Liver (tissue), 3 donors: ENCODE measurements around the gene GMDS.

Experiments
- GABPA ChIP-seq, 2 donors: IDR thresholded peaks in 1 of 2; conservative IDR thresholded peaks in 1 of 2; 2 replicates each; pipeline ENCODE4 v1.6.1; 2016; ENCODE audit warnings: antibody characterized with exemption in 2 of 2, mild to moderate bottlenecking in 1 of 2, moderate library complexity in 1 of 2
- HNF4G ChIP-seq: IDR thresholded peaks from 2 replicates; pipeline ENCODE4 v1.6.1; 2016; ENCODE audit warnings: antibody characterized with exemption
- RAD21 ChIP-seq, 2 donors: IDR thresholded peaks; 2 replicates each; pipeline ENCODE4 v1.6.1; 2016; ENCODE audit warnings: antibody characterized with exemption in 2 of 2, mild to moderate bottlenecking in 2 of 2
- SP1 ChIP-seq: IDR thresholded peaks from 2 replicates; pipeline ENCODE4 v1.6.1; 2018; ENCODE audit warnings: antibody characterized with exemption, mild to moderate bottlenecking
- YY1 ChIP-seq: IDR thresholded peaks from 2 replicates; pipeline ENCODE4 v1.6.1; 2016; ENCODE audit warnings: antibody characterized with exemption, mild to moderate bottlenecking
- TF ChIP-seq, protein P1 (sequence below): fragments of 150-350 bp; IDR thresholded peaks from 2 replicates; pipeline ENCODE4 v1.5.1; 2017; ENCODE audit warnings: improper control_type of control experiment, low read depth, low read length; ENCODE audit not compliant: missing input control
- TF ChIP-seq, protein P2 (sequence below): IDR thresholded peaks from 2 replicates; pipeline ENCODE4 v1.6.1; 2016; ENCODE audit warnings: antibody characterized with exemption, mild to moderate bottlenecking
- TF ChIP-seq, protein P3 (sequence below): IDR thresholded peaks from 2 replicates; pipeline ENCODE4 v1.6.1; 2016; ENCODE audit warnings: antibody characterized with exemption
- TF ChIP-seq, protein P4 (sequence below): IDR thresholded peaks from 2 replicates; pipeline ENCODE4 v1.6.1; 2016; ENCODE audit warnings: antibody characterized with exemption
- donor health status: healthy.
- donor health status: healthy.

DNA sequence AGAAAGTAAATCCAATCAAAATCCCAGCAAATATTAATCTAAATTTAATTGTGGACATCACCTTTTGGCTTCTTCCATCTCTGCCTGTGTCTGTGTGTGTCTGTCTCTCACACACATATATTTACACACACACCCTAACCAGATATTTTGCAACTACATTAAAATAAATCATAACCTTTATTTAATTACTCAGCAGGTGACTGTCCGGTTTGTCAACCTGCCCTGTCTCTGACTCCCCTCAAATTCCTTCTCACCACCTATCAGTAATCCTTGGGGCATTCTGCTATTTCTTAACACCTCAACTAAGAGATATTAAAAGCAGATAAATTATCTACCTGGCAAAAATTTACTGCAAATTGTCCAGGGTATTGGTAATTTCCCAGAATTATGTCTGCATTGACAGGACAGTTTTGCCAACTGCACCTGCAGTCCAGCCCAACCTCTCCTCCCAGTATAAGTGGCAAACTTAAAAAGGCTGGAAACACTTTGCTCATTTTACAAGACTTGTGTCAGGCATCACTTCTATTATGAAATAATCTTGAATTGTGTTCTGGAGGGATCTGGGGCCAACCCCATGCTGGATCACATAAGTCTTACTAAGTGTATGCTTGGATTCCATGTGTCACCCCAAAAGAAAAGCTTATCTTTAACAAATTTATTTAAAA is 216.1 kb downstream of the GMDS start:
- TF ChIP-seq, protein P1, sequence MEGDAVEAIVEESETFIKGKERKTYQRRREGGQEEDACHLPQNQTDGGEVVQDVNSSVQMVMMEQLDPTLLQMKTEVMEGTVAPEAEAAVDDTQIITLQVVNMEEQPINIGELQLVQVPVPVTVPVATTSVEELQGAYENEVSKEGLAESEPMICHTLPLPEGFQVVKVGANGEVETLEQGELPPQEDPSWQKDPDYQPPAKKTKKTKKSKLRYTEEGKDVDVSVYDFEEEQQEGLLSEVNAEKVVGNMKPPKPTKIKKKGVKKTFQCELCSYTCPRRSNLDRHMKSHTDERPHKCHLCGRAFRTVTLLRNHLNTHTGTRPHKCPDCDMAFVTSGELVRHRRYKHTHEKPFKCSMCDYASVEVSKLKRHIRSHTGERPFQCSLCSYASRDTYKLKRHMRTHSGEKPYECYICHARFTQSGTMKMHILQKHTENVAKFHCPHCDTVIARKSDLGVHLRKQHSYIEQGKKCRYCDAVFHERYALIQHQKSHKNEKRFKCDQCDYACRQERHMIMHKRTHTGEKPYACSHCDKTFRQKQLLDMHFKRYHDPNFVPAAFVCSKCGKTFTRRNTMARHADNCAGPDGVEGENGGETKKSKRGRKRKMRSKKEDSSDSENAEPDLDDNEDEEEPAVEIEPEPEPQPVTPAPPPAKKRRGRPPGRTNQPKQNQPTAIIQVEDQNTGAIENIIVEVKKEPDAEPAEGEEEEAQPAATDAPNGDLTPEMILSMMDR = no peak
- TF ChIP-seq GABPA (IDR thresholded peaks at IDR 0.05 in 1 of 2, conservative IDR thresholded peaks at IDR 0.05 in 1 of 2) (no peak), SP1 (no peak), YY1 (no peak), RAD21 (IDR thresholded peaks at IDR 0.05) (no peak), HNF4G (no peak)
- TF ChIP-seq, protein P2, sequence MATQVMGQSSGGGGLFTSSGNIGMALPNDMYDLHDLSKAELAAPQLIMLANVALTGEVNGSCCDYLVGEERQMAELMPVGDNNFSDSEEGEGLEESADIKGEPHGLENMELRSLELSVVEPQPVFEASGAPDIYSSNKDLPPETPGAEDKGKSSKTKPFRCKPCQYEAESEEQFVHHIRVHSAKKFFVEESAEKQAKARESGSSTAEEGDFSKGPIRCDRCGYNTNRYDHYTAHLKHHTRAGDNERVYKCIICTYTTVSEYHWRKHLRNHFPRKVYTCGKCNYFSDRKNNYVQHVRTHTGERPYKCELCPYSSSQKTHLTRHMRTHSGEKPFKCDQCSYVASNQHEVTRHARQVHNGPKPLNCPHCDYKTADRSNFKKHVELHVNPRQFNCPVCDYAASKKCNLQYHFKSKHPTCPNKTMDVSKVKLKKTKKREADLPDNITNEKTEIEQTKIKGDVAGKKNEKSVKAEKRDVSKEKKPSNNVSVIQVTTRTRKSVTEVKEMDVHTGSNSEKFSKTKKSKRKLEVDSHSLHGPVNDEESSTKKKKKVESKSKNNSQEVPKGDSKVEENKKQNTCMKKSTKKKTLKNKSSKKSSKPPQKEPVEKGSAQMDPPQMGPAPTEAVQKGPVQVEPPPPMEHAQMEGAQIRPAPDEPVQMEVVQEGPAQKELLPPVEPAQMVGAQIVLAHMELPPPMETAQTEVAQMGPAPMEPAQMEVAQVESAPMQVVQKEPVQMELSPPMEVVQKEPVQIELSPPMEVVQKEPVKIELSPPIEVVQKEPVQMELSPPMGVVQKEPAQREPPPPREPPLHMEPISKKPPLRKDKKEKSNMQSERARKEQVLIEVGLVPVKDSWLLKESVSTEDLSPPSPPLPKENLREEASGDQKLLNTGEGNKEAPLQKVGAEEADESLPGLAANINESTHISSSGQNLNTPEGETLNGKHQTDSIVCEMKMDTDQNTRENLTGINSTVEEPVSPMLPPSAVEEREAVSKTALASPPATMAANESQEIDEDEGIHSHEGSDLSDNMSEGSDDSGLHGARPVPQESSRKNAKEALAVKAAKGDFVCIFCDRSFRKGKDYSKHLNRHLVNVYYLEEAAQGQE = no peak
- TF ChIP-seq, protein P3, sequence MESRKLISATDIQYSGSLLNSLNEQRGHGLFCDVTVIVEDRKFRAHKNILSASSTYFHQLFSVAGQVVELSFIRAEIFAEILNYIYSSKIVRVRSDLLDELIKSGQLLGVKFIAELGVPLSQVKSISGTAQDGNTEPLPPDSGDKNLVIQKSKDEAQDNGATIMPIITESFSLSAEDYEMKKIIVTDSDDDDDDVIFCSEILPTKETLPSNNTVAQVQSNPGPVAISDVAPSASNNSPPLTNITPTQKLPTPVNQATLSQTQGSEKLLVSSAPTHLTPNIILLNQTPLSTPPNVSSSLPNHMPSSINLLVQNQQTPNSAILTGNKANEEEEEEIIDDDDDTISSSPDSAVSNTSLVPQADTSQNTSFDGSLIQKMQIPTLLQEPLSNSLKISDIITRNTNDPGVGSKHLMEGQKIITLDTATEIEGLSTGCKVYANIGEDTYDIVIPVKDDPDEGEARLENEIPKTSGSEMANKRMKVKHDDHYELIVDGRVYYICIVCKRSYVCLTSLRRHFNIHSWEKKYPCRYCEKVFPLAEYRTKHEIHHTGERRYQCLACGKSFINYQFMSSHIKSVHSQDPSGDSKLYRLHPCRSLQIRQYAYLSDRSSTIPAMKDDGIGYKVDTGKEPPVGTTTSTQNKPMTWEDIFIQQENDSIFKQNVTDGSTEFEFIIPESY = no peak
- TF ChIP-seq, protein P4, sequence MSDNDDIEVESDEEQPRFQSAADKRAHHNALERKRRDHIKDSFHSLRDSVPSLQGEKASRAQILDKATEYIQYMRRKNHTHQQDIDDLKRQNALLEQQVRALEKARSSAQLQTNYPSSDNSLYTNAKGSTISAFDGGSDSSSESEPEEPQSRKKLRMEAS = no peak
